Mucosa of gallbladder (tissue), 1 donor: ENCODE measurements around the gene CECR2. TPM values are rescaled to one million over a fixed set of nuclear protein-coding genes. Genes with fewer than 3 reads are reported as not detected.

Experiments
- DNase-seq: peaks from one replicate; pipeline ENCODE4 v3.0.0-alpha.2; 2020; ENCODE audit warnings: low spot score
- total RNA-seq: library from RNA; stranded (reverse); gene quantifications from one replicate; pipeline ENCODE4 v1.2.1, GENCODE V29; 2021
- donor health status: DM: no; HTN: no; CAD: no.

Gene CECR2
- total RNA-seq, 1 donor from 2014 or later, result 0.89 TPM

DNA sequence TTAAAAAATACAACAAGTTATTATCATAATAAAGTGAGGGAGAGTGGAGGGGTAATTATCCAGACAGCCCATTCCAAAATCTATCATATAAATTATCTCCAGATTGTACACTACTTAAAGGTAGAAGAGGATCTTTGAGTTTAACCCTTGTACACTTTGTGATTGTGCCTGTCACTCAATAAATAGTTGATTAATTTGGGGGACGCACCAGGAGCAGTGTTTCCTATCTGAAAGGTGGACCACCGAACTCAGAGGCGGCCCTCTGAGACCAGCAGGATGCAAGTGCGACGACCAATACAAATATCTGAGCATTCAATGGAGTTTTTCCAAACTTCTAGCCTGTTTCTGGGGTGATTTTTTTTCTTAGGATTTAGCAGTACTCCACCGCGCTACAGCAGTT lies 1.1 kb upstream of the CECR2 start:
- DNase-seq, result no peak

GRCh38 chr22:17368554-17369438 lies 464 bp upstream of the CECR2 start:
- no peak for DNase-seq

DNA sequence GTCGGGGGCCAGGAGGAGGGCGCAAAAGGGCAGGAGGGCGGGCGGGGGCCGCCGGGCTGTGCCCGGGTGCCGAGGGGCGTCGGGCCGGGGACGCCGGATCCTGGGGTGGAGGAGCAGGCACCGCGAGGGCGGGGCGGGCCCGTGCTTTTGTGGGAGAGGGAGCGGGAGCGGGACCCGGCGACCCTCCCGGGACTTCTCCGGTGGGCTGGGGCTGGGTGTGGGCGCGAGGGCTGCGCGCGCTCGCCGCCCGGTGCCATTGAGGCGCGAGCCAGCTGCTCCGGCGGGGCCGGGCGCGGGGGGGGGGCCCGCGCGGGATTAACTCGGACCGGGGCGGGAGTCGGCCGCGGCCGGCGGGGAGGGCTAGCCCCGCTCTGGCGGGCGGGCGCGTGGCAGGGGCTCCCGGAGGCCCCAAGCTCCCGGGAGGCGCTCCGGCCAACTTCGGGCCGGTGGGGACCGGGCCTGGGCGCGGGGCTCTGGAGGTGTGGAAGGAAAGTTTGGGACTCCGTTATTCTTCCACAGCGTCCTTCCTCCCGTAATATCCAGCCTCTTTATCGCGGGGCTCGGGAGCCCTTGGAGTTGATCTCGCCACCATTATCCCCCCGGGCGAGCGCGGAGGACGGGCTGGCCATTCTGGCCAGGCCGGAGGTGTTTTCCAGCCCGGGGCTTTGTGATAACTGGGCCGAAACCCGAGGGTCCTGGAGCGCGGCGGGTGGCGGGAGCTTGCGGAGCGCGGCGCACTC lies 936 bp downstream of the CECR2 start:
- no peak for DNase-seq

GRCh38 chr22:17370766-17371432 lies 1.6 kb downstream of the CECR2 start:
- DNase-seq, result no peak

- no peak for DNase-seq
Observed at GRCh38 chr22:17371448-17371847, 2.2 kb downstream of the CECR2 start.

DNA sequence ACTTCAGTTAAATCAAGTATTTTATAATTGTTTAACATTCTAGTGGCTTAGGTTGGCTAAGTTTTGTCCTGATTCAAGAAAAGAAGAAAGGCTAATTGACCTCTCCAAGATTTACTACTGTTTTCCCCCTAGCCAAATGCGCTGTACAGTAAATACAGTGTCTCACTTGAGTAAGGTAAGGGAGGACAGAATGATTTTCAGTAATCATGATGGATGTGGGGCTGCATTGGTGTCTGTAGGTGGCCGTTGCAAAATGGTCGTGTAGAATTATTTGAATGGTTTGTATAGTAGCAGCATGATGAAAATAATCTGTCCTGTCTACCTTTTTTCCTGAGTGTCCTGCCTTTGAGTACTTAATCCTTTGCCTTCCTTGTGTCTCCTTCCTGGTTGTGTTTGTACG lies 4.6 kb downstream of the CECR2 start:
- no peak for DNase-seq

- DNase-seq, result no peak
Observed at GRCh38 chr22:17375914-17376614, 6.8 kb downstream of the CECR2 start.

DNA sequence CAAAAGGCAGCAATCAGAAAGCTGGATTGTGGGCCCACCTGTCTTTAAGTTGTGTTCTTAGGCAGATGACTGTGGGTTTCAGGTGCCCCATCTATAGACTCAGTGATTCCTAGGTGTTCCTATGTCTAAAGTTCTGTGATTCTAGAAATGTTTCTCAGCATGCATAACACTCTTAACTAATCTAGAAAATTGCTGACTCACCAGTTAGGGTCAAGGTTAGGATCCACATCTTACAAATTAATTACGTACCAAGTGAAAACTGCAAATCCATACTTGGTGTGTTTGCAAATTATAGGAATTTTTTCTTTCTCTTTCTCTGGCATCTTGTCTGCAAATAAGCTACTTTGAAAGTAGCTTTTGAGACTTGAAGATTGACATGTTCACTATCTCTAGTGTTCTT lies 7.7 kb downstream of the CECR2 start:
- no peak for DNase-seq

DNA sequence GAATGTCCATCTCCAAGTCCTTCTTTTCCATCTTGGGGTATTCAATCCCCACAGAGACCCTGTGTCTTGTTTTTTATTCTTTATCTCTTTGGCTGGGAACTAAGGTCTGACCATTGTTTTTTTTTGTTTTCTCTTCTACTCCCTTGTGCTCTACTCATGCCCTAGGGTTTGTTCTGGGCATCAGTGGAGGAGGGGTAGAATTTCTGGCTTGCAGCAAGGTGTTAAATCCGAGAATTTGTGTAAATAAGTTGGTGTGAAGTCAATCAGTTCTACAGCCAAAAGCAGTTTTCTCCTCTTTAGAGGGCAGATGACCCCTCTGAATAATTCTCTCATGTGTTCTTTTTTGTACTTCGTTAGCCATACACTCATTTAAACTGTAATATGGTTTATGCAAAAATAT lies 10.7 kb downstream of the CECR2 start:
- DNase-seq, result no peak

GRCh38 chr22:17380359-17381087 lies 11.3 kb downstream of the CECR2 start:
- DNase-seq, result no peak

- no peak for DNase-seq
Observed at GRCh38 chr22:17381192-17381913, 12.1 kb downstream of the CECR2 start.

DNA sequence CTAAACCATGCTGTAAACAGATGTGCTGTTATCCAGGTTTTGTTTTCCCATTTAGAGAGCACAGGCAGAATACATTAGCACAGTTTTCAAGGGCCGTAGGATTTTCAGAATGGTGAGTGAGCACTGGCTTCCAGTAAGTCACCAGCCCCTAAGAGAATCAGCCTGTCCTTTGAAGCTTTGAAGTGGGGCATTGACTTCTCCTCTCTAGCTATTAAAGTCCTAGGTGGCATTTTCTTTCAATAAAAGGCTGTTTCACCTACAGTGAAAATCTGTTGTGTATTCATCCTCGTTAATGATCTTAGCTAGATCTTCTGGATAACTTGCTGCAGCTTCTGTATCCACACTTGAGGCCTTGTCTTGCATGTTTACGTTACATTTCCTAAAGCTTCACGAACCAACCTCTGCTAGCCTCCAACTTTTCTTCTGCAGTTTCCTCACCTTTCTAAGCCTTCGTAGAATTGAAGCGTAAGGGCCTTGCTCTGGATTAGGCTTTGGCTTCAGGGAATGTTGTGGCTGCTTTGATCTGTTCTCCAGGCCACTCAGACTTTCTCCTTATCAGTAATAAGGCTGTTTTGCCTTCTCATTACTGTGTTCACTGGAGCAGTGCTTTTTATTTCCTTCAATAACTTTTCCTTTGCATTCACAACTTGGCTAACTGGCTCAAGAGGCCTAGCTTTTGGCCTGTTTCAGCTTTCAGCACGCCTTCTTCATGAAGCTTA lies 15.5 kb downstream of the CECR2 start:
- no peak for DNase-seq

- no peak for DNase-seq
Observed at GRCh38 chr22:17387356-17387755, 18.1 kb downstream of the CECR2 start.

GRCh38 chr22:17388235-17388634 lies 19.0 kb downstream of the CECR2 start:
- no peak for DNase-seq

DNA sequence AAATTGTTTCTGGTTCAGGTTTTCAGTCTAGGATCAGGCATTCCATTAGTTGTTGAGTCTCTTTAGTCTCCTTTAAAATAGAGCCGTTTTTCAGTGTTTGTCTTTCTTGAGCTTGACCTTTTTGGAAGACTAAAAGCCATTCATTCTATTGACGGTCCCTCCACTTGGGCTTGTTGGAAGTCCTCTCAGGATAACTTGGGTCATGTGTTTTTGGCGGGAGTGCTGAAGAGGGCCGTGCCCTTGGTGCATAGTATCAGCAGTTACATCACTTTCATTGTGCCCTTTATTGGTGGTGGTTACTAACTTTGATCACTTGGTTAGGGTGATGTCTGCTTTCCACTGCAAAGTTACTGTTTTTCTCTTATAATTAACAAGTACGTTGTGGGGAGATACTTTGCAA lies 20.8 kb downstream of the CECR2 start:
- DNase-seq, result no peak

GRCh38 chr22:17396516-17396915 lies 27.3 kb downstream of the CECR2 start:
- no peak for DNase-seq

GRCh38 chr22:17397756-17398547 lies 28.7 kb downstream of the CECR2 start:
- DNase-seq, result no peak

GRCh38 chr22:17400305-17400704 lies 31.0 kb downstream of the CECR2 start:
- no peak for DNase-seq

GRCh38 chr22:17401728-17402127 lies 32.5 kb downstream of the CECR2 start:
- DNase-seq, result no peak
